HG03460 (cell line): ENCODE results near the gene MICA.
"Not testable (repeated sequence)": the region's sequence is repeated elsewhere in the genome, so short reads cannot be mapped to it uniquely, and the experiment has no call there.

Source experiments
- ATAC-seq: cut with Tn5 transposase; IDR thresholded peaks from one replicate; pipeline ENCODE4 v1.9.1; 2021; ENCODE audit not compliant: unreplicated experiment

The MICA gene

DNA sequence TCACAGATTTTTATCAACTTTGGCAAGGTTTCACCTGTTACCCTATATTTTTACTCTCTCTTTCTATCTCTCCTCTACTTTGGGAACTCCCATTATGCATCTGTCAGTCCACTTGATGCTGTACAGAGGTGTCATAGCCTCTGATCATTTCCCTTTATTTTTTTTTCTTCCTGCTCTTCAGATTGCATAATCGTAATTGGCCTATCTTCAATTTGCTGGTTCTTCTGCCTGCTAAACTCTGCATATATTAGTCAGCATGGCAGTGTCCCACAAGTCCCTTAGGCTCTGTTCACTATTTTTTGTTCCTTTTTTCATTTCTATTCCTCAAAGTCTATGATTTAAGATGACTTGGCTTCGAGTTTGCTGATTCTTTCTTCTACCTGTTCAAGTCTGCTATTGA is 49.9 kb downstream of the MICA start:
- ATAC-seq = no peak

DNA sequence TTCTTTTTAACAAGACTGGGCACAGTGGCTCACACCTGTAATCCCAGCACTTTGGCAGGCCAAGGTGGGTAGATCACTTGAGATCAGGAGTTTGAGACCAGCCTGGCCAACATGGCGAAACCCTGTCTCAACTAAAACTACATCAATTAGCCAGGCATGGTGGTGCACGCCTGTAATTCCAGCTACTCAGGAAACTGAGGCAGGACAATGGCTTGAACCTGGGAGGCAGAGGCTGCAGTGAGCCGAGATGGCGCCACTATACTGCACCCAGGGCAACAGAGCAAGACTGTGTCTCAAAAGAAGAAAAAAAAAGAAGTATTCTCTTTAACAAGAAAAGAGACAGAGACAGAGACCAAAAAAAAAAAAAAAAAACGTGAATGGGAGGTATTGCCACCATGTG is 56.5 kb downstream of the MICA start:
- not testable (repeated sequence) for ATAC-seq

DNA sequence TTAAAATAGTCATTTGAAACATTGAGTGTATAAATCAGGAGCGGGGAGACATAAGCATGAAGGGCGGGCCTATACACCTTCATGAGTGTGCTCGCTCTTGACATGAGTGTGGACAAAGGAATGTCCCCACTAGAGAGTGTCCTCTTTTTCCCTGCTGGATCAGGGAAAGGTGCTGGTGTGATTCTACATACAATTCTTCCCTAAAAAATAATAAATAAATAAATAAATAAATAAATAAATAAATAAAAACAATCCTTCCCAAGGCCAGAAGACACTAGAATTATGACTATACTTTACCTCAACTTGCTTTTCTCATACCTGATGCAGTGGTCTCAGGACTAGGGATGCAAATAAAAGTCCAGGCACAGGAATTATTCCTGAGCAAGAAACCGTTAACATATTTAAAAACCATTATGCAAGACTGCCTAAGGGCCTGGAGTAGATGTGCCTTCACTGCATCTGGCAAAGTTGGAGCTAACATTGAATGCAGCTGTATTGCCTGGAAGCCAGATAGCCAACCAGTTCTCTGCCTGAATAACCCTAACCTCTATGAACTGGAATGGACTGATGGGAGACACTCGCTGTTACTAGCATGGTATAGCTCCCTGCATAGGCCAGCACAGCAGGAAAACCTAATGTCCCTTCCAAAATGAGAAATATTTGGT is 57.1 kb downstream of the MICA start:
- no peak for ATAC-seq

DNA sequence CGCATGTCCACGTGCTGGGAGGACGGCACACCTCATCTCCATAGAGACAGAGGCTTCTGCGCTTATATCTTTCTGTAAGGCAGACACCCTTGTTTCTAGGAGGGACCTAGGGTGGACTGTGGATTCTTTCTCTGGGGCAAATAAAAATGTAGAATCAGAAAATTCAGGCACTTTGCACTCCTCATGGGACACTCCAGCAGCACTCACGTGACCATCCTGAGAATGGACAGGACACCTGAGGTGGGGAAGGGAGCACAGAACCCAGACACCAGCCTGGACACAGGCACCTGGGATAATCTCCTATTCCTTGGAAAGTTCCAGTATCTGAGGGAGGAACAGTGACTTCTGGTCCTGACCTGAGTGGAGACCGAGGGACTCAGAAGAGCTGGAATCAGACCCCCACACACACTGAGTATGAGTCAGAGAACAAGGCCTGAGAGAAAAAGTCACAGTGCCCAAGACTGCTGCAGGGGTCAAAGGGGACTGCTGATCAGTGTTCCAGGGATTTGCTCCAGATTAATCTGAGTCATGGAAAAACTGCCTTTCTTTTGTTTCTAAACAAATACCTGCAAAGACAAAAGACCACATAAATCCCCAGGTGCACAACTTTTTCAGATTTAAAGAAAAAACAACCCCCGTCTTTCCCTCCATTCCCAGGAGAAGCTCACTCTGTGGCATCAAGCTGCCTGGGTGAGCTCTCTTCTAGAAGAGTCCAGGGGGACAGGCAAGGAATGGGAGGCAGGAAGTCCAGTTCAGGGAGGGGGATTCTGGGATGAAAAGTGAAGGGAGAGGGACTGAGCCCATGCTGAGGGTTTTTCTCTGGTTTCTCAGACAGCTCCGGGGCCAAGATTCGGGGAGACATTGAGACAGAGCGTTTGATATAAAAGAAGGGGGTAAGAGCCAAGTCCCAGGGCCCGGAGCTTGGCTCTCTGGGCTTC is 58.9 kb downstream of the MICA start:
- ATAC-seq = no peak

DNA sequence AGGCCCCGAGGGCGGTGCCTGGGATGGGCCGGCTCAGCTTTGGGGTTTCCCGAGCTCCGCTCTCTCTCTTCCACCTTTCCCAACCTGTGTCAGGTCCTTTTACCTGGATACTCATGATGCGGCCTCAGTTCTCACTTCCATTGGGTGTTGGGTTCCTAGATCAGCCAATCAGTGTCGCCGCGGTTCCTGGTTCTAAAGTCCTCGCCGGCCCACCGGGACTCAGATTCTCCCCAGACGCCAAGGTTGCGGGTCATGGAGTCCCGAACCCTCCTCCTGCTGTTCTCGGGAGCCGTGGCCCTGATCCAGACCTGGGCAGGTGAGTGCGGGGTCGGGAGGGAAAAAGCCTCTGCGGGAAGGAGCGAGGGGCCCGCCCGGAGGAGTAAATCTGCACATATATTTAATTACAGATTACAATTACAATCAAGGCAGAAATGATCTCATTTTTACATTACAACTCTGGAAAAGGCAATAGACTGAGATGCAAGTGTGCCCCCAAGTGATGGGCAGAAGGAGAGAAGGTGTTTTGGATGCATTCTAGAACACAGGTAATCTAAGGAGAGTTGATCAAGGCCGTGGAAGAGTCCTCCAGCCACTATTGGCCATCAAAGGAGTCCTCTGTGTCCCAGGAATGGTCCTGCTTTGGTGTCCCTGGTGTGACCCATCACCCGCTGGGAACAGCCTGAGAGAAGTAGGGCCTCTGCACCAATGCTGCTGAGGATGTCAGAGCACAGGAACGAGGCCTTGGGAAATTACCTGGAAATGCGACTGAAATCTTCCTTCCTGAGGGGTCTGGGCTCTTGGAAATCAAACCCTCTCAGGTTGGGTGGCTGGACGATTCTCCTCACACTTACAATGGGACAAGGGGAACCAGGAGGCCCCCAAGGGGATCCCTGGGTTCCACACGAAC is 59.8 kb downstream of the MICA start:
- peak; percentile 87 for ATAC-seq

DNA sequence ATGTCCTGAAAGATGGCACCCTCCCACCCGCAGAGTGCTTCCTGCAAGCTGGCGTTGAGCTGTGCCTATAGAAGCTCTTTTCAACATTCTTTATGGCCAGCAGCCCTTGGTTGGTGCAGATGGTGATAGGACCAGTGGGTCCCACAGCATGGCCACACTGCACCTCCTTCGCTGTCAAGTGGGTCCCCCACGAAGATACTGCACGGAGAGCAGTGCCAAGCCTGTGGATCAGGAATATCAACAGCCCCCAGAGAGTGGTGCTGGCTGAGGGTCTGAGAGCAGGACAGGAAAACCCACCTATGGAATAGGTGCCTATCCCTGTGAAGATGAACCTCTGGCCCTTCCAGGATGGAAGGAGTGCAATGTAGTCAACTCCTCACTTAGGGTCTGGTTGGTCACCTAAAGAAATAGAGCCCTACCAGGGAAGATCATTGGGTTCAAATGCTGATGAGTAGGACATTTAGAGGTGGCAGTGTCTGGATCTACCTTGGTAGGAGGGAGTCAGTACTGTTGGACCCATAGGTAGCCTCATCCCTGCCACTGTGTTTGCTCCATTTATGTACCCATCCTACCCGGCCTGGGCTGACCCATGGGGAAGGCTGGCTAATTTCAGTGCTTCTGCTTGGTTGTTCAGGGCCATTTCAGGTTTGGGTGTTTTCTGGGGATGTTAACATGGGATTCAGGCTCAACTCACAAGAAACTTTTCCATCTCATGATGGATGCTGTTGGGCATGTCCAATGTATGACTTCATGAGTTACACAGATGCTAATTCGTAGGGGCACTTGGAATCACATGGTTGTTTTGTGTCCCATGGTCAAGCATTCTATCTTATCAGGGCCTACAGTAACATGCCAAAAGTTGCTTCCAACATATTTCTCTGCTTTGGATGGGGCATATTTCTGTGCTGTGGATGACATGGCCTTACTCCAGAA is 61.1 kb downstream of the MICA start:
- no peak for ATAC-seq
